Kidney (tissue), 14 donors: Measurements from ENCODE around the gene BOD1L2. TPM values are rescaled to one million over a fixed set of nuclear protein-coding genes. Genes with fewer than 3 reads are reported as not detected.

Experiments used
- DNase-seq, 5 donors: peaks; one replicate each; pipeline ENCODE4 v3.0.0-alpha.2; 2013 to 2020
- FAIRE-seq: peaks from 2 replicates; lab custom pipeline; 2012; peaks lifted over from hg19 to GRCh38; lab: Jason Lieb, UNC
- H3K27ac ChIP-seq, 2 donors: one replicate each; pipeline ENCODE4 v1.7.0; 2013; ENCODE audit warnings: low read depth in 2 of 2, low read length in 2 of 2, inconsistent platforms in 1 of 2
- H3K27me3 ChIP-seq: one replicate; pipeline ENCODE4 v1.7.1; 2013; ENCODE audit warnings: low read length, inconsistent platforms; ENCODE audit not compliant: control insufficient read depth, insufficient read depth
- H3K36me3 ChIP-seq, 3 donors: one replicate each; pipeline versions ENCODE4 v1.7.0 to v1.7.1; 2013; ENCODE audit warnings: low read length in 3 of 3, control low read depth in 1 of 3, inconsistent platforms in 1 of 3; ENCODE audit not compliant: insufficient read depth in 3 of 3, control insufficient read depth in 2 of 3
- H3K4me1 ChIP-seq, 3 donors: one replicate each; pipeline versions ENCODE4 v1.7.0 to v1.7.1; 2013; ENCODE audit warnings: low read length in 3 of 3, inconsistent platforms in 1 of 3, low read depth in 1 of 3; ENCODE audit not compliant: control insufficient read depth in 2 of 3, insufficient read depth in 2 of 3
- H3K4me3 ChIP-seq, 3 donors: one replicate each; pipeline versions ENCODE4 v1.7.0 to v1.8.1; 2013; ENCODE audit warnings: low read length in 3 of 3, control low read depth in 1 of 3, inconsistent platforms in 1 of 3
- H3K9ac ChIP-seq, 3 donors: one replicate each; pipeline versions ENCODE4 v1.7.0 to v1.7.1; 2013; ENCODE audit warnings: low read length in 3 of 3, control low read depth in 1 of 3, inconsistent platforms in 1 of 3
- H3K9me3 ChIP-seq, 3 donors: one replicate each; pipeline versions ENCODE4 v1.7.0 to v1.7.1; 2013; ENCODE audit warnings: low read length in 3 of 3, control low read depth in 1 of 3, inconsistent platforms in 1 of 3; ENCODE audit not compliant: control insufficient read depth in 2 of 3, insufficient read depth in 1 of 3
- intact Hi-C: fragments of 100-400 bp; cut with DNase I; formaldehyde crosslinking; loops from one replicate; pipeline ENCODE4 v1.11.1; 2022
- polyA plus RNA-seq: library from polyadenylated mRNA; stranded (reverse); fragments of 350-450 nt; fragmentation: Illumina TruSeq; extraction: RNeasy Lipid Tissue Mini Kit (QIAGEN cat#74804); gene quantifications from one replicate; pipeline ENCODE4 v1.2.3, GENCODE V29; 2014; ENCODE audit warnings: low read depth, low replicate concordance; ENCODE audit not compliant: insufficient read depth
- total RNA-seq: library from RNA; stranded (reverse); fragmentation: NEBNext Ultra II Directional; extraction: Animal tissue kit (Norgen Biotek cat#: 25700); gene quantifications from one replicate; pipeline ENCODE4 v1.2.1, GENCODE V29; 2021
- TF ChIP-seq, protein P1 (sequence below): IDR thresholded peaks from 3 replicates; pipeline ENCODE4 v1.5.1; 2012; ENCODE audit warnings: mild to moderate bottlenecking, moderate library complexity, borderline replicate concordance; ENCODE audit not compliant: insufficient read depth; ENCODE audit errors: extremely low read depth
- donor health status: control.
- donor health status: control.
- donor health status: control.
- donor health status: control.
- donor health status: control.
- donor health status: DM: yes; HTN: yes; CAD: no.
- donor health status: Normal renal cell carcinoma (clear cell type).

BOD1L2 gene
- total and polyA plus RNA-seq, 2 donors from 2014 or later: not detected

DNA sequence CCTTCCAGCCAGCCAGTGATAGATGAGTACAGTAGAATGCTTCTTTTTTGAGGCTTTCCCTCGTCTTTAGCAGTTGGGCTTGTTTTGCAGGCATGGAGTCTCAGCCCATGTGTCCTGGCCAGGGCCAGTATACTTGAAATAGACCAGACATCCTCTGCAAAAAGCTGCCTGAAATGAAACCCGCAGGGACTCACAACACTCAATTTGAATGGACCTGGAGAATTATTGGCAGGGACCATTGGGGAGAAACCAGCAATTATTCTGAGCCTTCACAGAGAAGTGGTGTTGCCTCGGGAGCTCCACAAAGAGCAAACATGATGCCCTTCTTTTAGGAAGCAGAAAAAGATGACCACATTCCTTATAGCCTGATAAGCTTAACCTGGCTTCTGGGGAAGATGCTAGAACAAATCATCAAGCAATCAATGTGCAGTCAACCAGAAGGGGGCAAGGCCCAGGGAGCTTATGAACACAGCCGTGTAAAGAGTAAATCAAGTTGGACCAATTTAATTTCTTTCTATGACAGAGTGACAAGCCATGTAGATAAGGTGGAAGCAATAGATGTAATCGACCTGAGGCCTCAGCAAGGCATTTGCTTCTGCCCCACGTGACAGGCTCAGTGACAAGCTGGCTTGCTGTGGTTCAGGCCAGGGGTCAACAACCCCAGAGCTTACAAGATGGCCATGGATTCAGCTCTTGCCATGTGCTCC, 42.1 kb downstream of the BOD1L2 start:
- TF ChIP-seq, protein P1, sequence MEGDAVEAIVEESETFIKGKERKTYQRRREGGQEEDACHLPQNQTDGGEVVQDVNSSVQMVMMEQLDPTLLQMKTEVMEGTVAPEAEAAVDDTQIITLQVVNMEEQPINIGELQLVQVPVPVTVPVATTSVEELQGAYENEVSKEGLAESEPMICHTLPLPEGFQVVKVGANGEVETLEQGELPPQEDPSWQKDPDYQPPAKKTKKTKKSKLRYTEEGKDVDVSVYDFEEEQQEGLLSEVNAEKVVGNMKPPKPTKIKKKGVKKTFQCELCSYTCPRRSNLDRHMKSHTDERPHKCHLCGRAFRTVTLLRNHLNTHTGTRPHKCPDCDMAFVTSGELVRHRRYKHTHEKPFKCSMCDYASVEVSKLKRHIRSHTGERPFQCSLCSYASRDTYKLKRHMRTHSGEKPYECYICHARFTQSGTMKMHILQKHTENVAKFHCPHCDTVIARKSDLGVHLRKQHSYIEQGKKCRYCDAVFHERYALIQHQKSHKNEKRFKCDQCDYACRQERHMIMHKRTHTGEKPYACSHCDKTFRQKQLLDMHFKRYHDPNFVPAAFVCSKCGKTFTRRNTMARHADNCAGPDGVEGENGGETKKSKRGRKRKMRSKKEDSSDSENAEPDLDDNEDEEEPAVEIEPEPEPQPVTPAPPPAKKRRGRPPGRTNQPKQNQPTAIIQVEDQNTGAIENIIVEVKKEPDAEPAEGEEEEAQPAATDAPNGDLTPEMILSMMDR: no peak
- Histone ChIP-seq H3K36me3 (no peaks in the 10 kb centered on the region), H3K9ac (no peak overlapping the region), H3K27me3 (no peaks in the 10 kb centered on the region), H3K27ac (no peak overlapping the region), H3K9me3 (peaks cover 0 to 2% (median 0%) of the 10 kb centered on the region in 3 donors), H3K4me1 (no peaks in the 10 kb centered on the region), H3K4me3 (no peak overlapping the region)
- DNase-seq (no peak), FAIRE-seq (no peak)
- intact Hi-C loops: no loop called here

DNA sequence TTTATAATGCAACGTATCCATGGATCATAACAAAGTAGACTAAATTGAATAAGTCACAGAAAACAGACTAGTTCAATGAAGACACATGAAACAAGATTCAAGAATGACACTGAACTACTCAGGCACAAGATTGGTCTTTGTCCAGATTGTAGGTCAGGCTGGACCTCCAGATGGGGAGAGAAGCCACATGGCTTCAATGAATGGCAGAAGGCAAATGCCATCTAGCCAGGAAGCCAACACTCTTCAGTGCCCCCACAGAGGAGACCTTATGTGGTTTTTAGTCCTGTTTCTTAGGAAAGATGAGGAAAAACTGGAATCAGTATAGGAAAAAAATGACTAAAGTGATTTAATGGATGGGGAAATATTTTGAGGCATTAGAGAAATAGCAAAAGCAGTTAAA, 43.1 kb downstream of the BOD1L2 start:
- Histone ChIP-seq H3K9ac (no peak overlapping the region), H3K36me3 (no peaks in the 10 kb centered on the region), H3K4me3 (no peak overlapping the region), H3K4me1 (no peaks in the 10 kb centered on the region), H3K27me3 (no peaks in the 10 kb centered on the region), H3K9me3 (no peaks in the 10 kb centered on the region), H3K27ac (no peak overlapping the region)
- no peak for DNase-seq
- TF ChIP-seq, protein P1: no peak
- intact Hi-C loops: no loop called here
- no peak for FAIRE-seq

DNA sequence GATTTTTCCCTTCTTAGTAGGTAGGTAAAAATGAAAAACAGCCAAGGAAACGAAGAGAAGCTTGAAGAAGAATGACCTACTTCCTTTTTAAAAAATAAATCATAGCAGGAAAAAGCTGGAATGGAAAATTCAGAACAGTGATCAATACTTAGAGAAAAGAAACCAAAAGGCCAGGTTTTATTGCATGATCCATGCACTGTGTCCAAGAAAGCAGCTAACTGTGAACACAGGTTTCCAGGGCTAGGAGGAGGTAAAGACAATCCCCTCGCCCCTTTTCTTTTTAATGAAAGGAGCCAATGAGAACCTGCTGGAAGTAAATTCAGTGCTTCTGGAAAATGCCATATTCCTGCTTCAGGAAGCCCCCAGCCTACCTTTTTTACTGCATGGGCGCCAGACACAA, 47.2 kb downstream of the BOD1L2 start:
- H3K4me1 ChIP-seq: no peaks in the 10 kb centered on the region
- no peaks in the 10 kb centered on the region for H3K27me3 ChIP-seq
- no peaks in the 10 kb centered on the region for H3K36me3 ChIP-seq
- H3K9me3 ChIP-seq: no peaks in the 10 kb centered on the region
- no peak overlapping the region for H3K4me3 ChIP-seq
- intact Hi-C loops: no loop called here
- H3K27ac ChIP-seq: no peak overlapping the region
- no peak overlapping the region for H3K9ac ChIP-seq
- FAIRE-seq (no peak), DNase-seq (no peak)
- TF ChIP-seq, protein P1: no peak
